GM18505 (cell line): Measurements from ENCODE around the gene FADS1.

ENCODE experiments used
- ATAC-seq: cut with Tn5 transposase; IDR thresholded peaks from one replicate; pipeline ENCODE4 v1.9.1; 2021; ENCODE audit not compliant: unreplicated experiment
- POLR2A ChIP-seq: IDR thresholded peaks from 4 replicates; pipeline ENCODE4 v1.6.1; 2011; ENCODE audit warnings: borderline replicate concordance; ENCODE audit not compliant: insufficient read depth, insufficient read length; ENCODE audit errors: extremely low read depth

FADS1 gene

DNA sequence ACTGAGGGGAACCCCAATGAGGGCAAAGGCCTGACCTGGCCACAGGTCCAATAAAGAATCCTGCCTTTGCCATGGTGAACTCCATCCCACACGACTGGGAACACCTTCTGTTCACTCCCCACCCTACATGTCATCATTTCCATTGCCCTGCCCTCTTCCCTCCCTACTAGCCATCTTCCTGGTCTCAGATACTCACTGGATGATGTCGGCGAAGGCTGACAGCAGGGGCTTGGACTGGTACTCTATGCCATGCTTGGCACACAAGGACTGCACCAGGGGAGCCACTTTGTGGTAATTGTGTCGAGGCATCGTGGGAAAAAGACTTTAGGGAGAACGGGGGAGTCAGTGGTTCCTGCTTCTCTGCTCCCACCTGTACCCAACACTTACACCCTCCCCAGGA, 14.2 kb downstream of the FADS1 start:
- no peak for TF ChIP-seq POLR2A

DNA sequence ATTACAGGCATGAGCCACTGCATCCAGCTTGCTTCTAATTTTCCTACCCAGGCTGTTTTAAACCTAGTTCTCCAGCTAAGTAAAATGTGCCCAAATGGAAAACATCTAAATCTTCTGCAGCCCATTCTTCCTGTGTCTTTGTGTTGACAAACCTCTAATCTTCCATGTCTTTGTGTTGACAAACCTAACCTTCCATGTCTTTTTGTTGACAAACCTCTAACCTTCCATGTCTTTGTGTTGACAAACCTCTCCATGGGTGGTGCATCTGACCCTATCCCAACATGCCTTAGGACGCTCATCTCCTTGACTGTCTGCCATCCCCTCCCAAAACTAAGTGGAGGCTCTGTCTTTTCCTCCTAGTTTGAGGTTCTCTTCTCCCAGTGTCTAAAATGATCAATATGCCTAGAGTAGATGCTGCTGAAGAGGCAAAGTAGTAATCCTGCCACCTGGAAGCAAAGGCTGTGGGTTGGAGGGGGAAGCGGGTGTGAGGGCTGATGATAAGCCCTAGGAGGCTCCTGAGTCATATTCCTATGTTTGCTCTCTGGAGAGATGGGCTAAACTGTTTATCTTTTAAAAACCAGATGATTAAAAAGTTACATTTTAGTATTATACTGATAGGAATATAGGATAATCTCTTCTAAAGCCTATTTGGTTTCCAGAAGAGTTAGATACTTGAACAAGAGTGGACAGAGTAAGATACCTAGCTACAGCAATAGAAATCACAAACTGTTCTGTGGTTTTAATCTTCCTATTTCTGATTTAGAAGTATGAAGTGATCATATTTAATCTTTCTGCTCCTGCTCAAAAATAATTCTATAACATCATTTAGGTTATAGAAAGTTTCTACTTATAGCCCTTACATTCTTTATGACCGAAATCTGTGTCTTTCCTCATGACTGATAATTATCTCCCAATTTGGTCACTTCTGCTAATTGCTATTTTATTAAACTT, 16.2 kb downstream of the FADS1 start:
- ATAC-seq: no peak
- no peak for TF ChIP-seq POLR2A

More for the DNA sequence above, 14.2 kb downstream of the FADS1 start:
- ATAC-seq: no peak

- ATAC-seq: no peak
Observed at GRCh38 chr11:61799665-61800284, 17.0 kb downstream of the FADS1 start.

DNA sequence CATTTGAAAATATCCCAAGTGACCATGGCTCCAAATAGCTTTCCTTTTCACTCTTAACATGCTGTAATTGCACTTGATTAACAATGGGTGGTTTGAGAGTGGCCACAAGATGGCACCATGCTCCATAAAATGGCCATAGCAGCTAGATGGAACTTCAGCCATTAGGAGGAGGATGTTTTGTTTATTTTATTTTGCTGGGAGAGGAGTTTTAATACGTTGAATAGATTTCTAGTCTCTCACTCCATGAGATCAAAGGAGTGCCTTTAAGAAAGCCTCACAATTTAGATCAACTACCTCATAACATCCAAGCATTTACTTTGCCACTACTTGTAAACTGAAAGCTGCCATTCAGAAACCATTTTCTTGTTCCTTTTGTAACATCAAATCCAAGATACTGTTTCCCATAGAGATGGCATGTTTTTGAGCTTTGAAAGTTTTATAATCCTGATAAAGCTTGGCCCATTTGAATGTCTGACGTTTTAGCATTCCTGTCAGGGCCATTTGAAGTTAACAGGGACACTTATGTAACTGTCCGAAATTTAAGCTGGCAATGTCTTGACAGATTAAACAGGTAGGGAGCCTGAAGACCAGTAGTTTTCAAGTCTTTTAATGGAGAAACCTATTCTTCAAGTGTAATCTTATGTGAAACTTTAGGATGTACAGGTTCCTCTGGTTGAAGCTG, 19.4 kb downstream of the FADS1 start:
- TF ChIP-seq POLR2A: no peak
- ATAC-seq: no peak

More at GRCh38 chr11:61799665-61800284, 17.0 kb downstream of the FADS1 start:
- no peak for TF ChIP-seq POLR2A

GRCh38 chr11:61795876-61796526, 20.8 kb downstream of the FADS1 start:
- no peak for ATAC-seq
- no peak for TF ChIP-seq POLR2A

DNA sequence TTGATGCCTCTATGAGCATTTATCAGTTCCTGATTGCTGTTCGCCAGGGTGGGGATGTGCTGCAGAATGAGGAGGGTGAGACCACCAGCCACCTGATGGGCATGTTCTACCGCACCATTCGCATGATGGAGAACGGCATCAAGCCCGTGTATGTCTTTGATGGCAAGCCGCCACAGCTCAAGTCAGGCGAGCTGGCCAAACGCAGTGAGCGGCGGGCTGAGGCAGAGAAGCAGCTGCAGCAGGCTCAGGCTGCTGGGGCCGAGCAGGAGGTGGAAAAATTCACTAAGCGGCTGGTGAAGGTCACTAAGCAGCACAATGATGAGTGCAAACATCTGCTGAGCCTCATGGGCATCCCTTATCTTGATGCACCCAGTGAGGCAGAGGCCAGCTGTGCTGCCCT, 21.3 kb downstream of the FADS1 start:
- TF ChIP-seq POLR2A: no peak
- ATAC-seq: no peak

DNA sequence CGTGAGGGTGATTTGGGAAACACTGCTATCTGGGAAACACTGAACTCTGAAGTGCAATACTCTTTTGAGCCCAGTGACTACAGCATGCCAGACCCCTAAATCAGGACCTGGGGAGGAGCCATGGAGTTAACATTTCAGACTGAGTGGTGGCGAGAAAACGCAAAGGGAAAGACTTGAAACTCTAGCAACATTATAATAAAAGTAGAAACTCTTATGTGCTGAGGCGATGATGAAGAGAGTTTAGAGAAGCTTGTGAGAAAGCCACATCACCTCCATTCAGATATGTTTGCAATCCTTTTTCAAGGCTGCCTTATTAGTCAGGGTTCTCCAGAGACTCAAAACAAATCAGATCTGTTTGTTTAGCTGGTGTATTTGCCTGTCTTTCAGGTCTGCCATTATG, 22.2 kb downstream of the FADS1 start:
- no peak for ATAC-seq
- no peak for TF ChIP-seq POLR2A

DNA sequence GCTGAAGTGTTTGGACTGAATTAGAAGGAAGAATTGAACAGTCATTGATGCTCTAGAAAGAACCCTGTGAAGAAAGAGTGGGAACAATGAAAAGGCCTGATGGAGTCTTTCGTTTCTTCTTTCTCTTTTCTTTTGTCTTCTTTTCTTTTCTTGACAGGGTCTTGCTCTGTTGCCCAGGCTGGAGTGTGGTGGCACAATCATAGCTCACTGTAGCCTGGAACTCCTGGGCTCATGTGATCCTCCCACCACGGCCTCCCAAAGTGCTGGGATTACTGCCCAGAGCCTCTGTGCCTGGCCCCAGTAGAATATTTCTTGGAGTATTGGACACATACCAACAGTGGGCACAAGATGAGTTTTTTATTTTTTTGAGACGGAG, 23.0 kb downstream of the FADS1 start:
- no peak for ATAC-seq
- TF ChIP-seq POLR2A: no peak

GRCh38 chr11:61793083-61793828, 23.5 kb downstream of the FADS1 start:
- peak; percentile 1 for ATAC-seq
- no peak for TF ChIP-seq POLR2A

DNA sequence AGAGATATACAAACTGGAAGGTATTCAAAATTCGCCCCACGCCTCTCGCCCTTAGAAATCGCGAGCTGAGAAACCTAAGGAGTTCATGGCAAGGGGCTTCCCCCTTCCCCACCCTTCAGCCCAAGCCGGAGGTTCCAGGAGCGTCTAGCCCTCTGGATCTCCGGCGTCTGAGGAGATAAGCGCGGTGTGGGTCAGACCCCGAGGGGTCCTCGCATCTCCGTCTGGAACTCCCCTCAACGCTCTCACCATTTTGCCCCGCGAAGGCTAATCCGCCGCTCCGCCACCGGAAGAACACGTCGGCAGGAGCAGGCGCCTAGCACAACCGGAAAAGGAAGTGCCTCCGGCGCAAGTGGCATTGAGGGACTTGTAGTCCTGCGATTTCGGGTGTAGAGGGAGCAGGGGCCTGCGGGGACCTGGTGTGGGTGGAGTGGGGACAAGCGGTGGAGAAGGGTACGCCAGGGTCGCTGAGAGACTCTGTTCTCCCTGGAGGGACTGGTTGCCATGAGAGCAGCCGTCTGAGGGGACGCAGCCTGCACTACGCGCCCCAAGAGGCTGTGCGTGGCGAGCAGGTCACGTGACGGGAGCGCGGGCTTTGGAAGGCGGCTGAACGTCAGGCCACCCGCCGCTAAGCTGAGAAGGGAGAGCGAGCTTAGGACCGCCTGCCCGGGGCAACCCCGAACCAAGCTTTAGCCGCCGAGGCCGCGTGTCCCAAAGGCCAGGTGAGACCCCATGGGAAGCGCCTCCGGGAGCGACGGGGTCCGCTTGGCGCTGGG, 24.3 kb downstream of the FADS1 start, which contains the start of the genes FEN1 and TMEM258:
Gene FEN1 (plus strand): TSS at position 602 of the 773 bp plus-strand sequence. CDS start 2,451 bp downstream, outside the sequence.
Gene TMEM258 (minus strand): TSS at position 290 of the 773 bp plus-strand sequence. CDS start 41 bp downstream, at position 249.
- peak; percentile 93 for TF ChIP-seq POLR2A
- ATAC-seq: peak; percentile 77

DNA sequence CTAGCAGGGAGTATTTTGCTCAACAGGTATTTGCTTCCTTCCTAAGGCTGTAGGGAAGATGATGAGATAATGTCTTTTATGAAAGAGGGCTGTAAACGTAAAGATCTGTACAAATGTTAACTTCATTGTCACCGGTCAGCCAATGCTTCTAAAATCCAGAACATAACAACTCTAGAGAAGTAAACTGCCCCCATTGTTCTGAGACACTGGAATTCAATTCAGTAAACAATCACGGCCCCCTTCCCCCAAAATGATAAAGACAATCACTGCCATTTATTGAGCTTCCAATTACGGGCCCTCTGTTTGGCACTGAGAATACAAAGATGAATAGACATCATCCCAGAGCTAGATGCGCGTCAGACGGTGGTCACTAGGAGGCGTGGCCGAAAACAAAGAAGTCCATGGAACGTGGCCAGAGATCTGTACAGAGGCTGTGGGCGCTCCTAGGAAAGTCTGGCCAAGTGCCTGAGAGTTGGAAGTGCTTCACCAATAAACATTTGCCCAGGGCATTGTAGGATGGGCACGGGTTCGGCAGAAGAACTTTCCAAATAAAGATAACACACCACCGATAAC, 25.0 kb downstream of the FADS1 start:
- no peak for TF ChIP-seq POLR2A
- no peak for ATAC-seq

DNA sequence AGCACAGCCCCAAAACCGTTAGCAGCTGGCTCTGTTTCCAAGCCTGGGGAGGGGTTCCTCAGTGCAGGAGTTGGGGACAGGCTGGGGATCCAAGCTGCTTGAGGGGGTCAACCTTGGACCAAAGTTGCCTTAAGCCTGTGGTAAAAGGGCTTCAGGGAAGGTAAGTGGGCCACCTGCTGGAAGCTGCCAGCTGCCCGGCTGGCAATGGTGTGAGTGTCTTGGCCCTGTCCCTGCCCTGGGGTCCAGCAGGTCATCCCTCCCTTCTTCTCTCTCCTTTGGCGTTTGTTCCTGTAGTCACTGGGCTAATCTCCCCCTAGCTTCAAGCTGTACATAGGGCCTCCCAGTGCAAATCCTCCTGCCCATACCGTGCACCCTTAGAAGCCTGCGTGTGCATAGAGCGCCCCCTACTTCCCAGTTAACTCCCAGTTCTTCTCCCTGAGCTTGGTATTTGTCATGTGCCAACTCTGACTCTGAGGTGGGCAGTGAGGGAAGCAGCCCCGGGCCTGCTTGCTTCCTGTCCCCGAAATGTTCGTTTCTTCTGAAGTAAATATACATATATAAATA, 28.8 kb downstream of the FADS1 start:
- no peak for ATAC-seq
- no peak for TF ChIP-seq POLR2A
